Loucy (cell line): Measurements from ENCODE around the gene SCGB1D1.

ENCODE experiments used
- H2AFZ ChIP-seq: fragments of 200-600 bp; sonication (generic); 2 replicates; pipeline ENCODE4 v1.6.0; 2016; ENCODE audit warnings: antibody characterized with exemption, mild to moderate bottlenecking, low read length, moderate library complexity
- H3F3A ChIP-seq: fragments of 200-600 bp; 2 replicates; pipeline ENCODE4 v1.6.0; 2016; ENCODE audit warnings: antibody characterized with exemption, low read depth, mild to moderate bottlenecking
- H3K27me3 ChIP-seq: fragments of 200-600 bp; sonication (generic); 2 replicates; pipeline ENCODE4 v1.6.1; 2014; ENCODE audit warnings: low read length, mild to moderate bottlenecking; ENCODE audit not compliant: insufficient read depth, poor library complexity, severe bottlenecking
- H3K36me3 ChIP-seq: fragments of 200-600 bp; sonication (generic); 2 replicates; pipeline ENCODE4 v1.6.1; 2016; ENCODE audit warnings: low read length; ENCODE audit not compliant: insufficient read depth
- H3K4me1 ChIP-seq: fragments of 200-600 bp; sonication (generic); 2 replicates; pipeline ENCODE4 v1.5.1; 2014; ENCODE audit warnings: low read length, mild to moderate bottlenecking; ENCODE audit not compliant: insufficient read depth, poor library complexity, severe bottlenecking
- H3K4me2 ChIP-seq: fragments of 200-600 bp; sonication (generic); 2 replicates; pipeline ENCODE4 v1.6.0; 2014; ENCODE audit warnings: antibody characterized with exemption, low read length, low read depth, mild to moderate bottlenecking; ENCODE audit not compliant: poor library complexity, severe bottlenecking
- H3K4me3 ChIP-seq: fragments of 200-600 bp; sonication (generic); 2 replicates; pipeline ENCODE4 v1.5.1; 2014; ENCODE audit warnings: low read length, mild to moderate bottlenecking, mixed read lengths; ENCODE audit not compliant: poor library complexity, severe bottlenecking
- H3K79me2 ChIP-seq: fragments of 200-600 bp; sonication (generic); 2 replicates; pipeline ENCODE4 v1.6.1; 2014; ENCODE audit warnings: low read length; ENCODE audit not compliant: insufficient read depth
- H3K9ac ChIP-seq: fragments of 200-600 bp; sonication (generic); 2 replicates; pipeline ENCODE4 v1.6.0; 2014; ENCODE audit warnings: mild to moderate bottlenecking, low read depth, low read length, moderate library complexity; ENCODE audit not compliant: poor library complexity, severe bottlenecking
- H3K9me2 ChIP-seq: fragments of 200-600 bp; sonication (generic); replicated peaks from 2 replicates; pipeline ENCODE4 v1.6.1; 2016; ENCODE audit warnings: low read depth, low read length, mixed read lengths
- H3K9me3 ChIP-seq: fragments of 200-600 bp; sonication (generic); 2 replicates; pipeline ENCODE4 v1.6.1; 2014; ENCODE audit warnings: mild to moderate bottlenecking, antibody characterized with exemption, low read length, low read depth; ENCODE audit not compliant: insufficient read depth
- H4K20me1 ChIP-seq: fragments of 200-600 bp; sonication (generic); 2 replicates; pipeline ENCODE4 v1.6.0; 2014; ENCODE audit warnings: antibody characterized with exemption, low read length, mild to moderate bottlenecking; ENCODE audit not compliant: insufficient read depth, poor library complexity, severe bottlenecking
- EZH2phosphoT487 ChIP-seq: fragments of 200-600 bp; IDR thresholded peaks from 2 replicates; pipeline ENCODE4 v1.6.1; 2018; ENCODE audit warnings: antibody characterized with exemption, mild to moderate bottlenecking, moderate library complexity, borderline replicate concordance
- TF ChIP-seq, protein P1 (sequence below): fragments of 200-600 bp; sonication (generic); conservative IDR thresholded peaks from 2 replicates; pipeline ENCODE4 v1.5.1; 2014; ENCODE audit warnings: mild to moderate bottlenecking, antibody characterized with exemption, low read length

SCGB1D1 gene

DNA sequence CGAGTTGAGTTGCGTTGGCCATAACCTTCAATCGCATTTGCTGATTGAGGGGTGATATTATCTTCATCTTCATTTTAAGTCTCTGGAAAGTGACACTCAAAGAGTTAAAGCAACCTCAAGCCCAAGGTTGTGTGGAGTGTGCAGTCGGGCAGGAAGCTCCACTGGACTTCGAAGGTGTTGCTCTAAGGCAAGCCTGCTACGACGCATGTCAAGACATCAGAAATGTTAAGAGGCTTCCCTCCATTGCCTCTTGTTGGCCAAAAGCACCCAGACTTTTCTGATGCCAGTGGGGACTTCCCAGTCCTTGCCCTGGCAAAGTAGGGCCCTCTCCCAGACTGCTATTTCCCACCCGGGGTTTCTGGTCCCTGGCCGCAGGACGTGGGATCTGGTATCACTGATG lies 23.6 kb upstream of the SCGB1D1 start:
- TF ChIP-seq, protein P1, sequence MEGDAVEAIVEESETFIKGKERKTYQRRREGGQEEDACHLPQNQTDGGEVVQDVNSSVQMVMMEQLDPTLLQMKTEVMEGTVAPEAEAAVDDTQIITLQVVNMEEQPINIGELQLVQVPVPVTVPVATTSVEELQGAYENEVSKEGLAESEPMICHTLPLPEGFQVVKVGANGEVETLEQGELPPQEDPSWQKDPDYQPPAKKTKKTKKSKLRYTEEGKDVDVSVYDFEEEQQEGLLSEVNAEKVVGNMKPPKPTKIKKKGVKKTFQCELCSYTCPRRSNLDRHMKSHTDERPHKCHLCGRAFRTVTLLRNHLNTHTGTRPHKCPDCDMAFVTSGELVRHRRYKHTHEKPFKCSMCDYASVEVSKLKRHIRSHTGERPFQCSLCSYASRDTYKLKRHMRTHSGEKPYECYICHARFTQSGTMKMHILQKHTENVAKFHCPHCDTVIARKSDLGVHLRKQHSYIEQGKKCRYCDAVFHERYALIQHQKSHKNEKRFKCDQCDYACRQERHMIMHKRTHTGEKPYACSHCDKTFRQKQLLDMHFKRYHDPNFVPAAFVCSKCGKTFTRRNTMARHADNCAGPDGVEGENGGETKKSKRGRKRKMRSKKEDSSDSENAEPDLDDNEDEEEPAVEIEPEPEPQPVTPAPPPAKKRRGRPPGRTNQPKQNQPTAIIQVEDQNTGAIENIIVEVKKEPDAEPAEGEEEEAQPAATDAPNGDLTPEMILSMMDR = no peak
- TF ChIP-seq EZH2phosphoT487 = no peak
- no peaks in the 10 kb centered on the region for H3F3A ChIP-seq

DNA sequence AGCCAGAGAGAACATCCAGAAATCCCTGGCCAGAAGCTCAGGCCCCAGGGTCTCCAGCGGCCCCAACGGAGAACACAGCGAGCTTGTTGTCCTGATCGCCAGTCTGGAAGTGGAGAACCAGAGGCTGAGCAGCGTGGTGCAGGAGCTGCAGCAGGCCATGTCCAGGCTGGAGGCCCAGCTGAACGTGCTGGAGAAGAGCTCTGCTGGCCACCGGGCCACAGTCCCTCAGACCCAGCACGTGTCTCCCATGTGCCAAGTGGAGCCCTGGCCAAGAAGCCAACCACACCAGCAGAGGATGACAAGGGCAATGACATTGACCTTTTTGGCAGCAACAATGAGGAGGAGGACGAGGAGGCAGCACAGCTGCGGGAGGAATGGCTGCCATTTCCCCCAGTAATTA lies 20.6 kb upstream of the SCGB1D1 start:
- no peaks in the 10 kb centered on the region for H3K79me2 ChIP-seq
- no peaks in the 10 kb centered on the region for H4K20me1 ChIP-seq
- no peak for TF ChIP-seq EZH2phosphoT487
- TF ChIP-seq, protein P1 = no peak
- H3K27me3 ChIP-seq = no peaks in the 10 kb centered on the region
- H3K9ac ChIP-seq = no peak overlapping the region
- no peaks in the 10 kb centered on the region for H3F3A ChIP-seq
- H3K4me3 ChIP-seq = no peak overlapping the region
- H2AFZ ChIP-seq = no peak overlapping the region
- H3K36me3 ChIP-seq = no peaks in the 10 kb centered on the region
- H3K4me1 ChIP-seq = peaks cover 7% of the 10 kb centered on the region
- H3K9me2 ChIP-seq = no peaks in the 10 kb centered on the region
- H3K4me2 ChIP-seq = no peak overlapping the region
- H3K9me3 ChIP-seq = no peaks in the 10 kb centered on the region

More for the DNA sequence above, 23.6 kb upstream of the SCGB1D1 start:
- H3K79me2 ChIP-seq = no peaks in the 10 kb centered on the region
- H3K36me3 ChIP-seq = no peaks in the 10 kb centered on the region
- no peaks in the 10 kb centered on the region for H3K27me3 ChIP-seq
- peaks cover 7% of the 10 kb centered on the region for H3K4me1 ChIP-seq
- no peak overlapping the region for H3K4me3 ChIP-seq
- no peak overlapping the region for H2AFZ ChIP-seq
- H3K4me2 ChIP-seq = no peak overlapping the region
- no peaks in the 10 kb centered on the region for H3K9me2 ChIP-seq
- H3K9me3 ChIP-seq = no peaks in the 10 kb centered on the region
- no peak overlapping the region for H3K9ac ChIP-seq
- no peaks in the 10 kb centered on the region for H4K20me1 ChIP-seq

DNA sequence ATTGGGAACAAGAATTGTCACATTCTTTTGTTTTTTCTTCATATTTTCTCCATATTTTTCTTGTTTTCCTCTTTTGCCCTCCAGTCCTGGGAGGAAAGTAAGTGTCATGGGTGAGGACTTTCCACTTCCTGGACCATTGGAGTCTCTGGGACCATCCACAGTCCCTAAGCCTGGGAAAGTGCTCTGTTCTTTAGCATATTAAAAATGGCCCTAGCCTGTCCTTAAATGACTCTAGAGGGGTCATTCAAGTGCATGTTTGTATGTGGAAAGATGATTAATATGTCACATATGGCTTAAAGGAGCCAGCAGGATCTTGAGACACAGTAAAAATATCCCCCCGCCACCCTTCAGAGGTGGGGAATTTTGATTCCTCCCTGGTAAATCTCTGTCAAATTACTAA lies 20.1 kb upstream of the SCGB1D1 start:
- no peaks in the 10 kb centered on the region for H3K27me3 ChIP-seq
- no peaks in the 10 kb centered on the region for H3K79me2 ChIP-seq
- H3K9me2 ChIP-seq = no peaks in the 10 kb centered on the region
- H3K36me3 ChIP-seq = no peaks in the 10 kb centered on the region
- H2AFZ ChIP-seq = no peak overlapping the region
- H3K9me3 ChIP-seq = no peaks in the 10 kb centered on the region
- no peak for TF ChIP-seq EZH2phosphoT487
- no peaks in the 10 kb centered on the region for H3F3A ChIP-seq
- no peak overlapping the region for H3K9ac ChIP-seq
- no peaks in the 10 kb centered on the region for H4K20me1 ChIP-seq
- H3K4me1 ChIP-seq = peaks cover 7% of the 10 kb centered on the region
- no peak overlapping the region for H3K4me3 ChIP-seq
- no peak overlapping the region for H3K4me2 ChIP-seq

DNA sequence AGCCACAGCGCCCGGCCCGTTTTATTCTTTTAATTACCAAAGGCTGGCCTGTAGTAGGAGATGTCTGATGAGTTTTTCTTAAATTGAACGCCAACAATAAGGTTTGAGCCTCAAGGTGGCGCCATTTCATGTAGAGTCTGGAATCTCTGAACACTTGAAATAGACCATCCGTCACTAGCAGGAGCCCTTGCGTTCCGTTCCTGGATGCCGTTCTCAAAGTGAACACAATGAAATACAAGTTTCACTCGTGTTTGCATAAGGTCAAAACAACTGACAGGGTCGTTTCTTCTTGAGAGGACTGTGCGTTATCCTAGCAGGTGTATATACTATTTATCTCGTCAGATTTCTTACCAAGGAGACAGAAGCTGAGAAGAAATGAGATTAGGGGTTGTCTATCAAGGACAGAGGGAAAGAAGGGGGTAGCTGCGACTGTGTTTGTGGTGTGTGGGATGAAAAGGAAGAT lies 18.7 kb upstream of the SCGB1D1 start:
- Histone ChIP-seq H4K20me1 (no peaks in the 10 kb centered on the region), H3K4me1 (peaks cover 7% of the 10 kb centered on the region), H3K9me2 (no peaks in the 10 kb centered on the region), H2AFZ (peak overlapping the region; percentile 96), H3K4me2 (peak overlapping the region; percentile 55), H3K4me3 (peak overlapping the region; percentile 48), H3K36me3 (no peaks in the 10 kb centered on the region), H3K79me2 (no peaks in the 10 kb centered on the region), H3F3A (no peaks in the 10 kb centered on the region), H3K27me3 (no peaks in the 10 kb centered on the region), H3K9ac (peak overlapping the region; percentile 7), H3K9me3 (no peaks in the 10 kb centered on the region)
- TF ChIP-seq, protein P1 = peak; percentile 82
- no peak for TF ChIP-seq EZH2phosphoT487
